NCI-H82 treated with DMSO at 0.1 percent for 48 hours (cell line): ENCODE data around the gene SIRPA.

Source experiments
- DNase-seq: peaks from one replicate; lab custom pipeline; 2025; ENCODE audit not compliant: unreplicated experiment; lab: John Stamatoyannopoulos, UW

SIRPA gene

DNA sequence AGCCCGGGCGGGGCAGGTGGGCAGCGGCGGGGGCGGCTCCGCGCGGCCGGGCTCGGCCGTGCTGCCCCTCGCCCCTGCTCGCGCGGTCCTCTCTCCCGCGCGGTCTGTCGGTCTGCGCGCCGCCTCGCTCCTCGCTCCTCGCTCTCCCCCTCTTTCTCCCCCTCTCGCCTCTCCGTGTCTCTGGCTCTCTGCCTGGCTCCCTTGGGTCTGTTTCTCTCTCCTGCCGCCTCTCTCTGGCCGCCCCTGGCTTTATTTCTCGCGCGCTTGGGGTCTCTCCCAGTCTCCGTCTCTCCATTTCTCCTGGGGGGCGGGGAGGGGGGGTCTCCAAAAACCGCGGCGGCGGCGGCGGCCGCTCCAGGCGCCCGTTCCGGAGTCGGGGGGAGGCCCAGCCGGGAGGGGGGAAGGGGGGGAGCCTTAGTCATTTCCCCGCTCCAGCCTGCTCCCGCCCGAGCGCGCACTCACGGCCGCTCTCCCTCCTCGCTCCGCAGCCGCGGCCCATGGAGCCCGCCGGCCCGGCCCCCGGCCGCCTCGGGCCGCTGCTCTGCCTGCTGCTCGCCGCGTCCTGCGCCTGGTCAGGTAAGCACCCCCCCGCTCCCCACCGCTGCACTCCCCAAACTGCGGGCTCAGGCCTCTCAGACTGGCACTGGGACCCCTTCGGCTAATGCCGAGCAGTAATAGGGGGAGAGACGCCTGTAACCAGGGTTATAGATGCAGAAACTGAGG lies at the start of gene SIRPA:
Gene SIRPA, plus strand, starts transcription at position 457 of the 723 bp plus-strand sequence. Its CDS starts 41 bp downstream, at position 498.
- DNase-seq, result no peak

DNA sequence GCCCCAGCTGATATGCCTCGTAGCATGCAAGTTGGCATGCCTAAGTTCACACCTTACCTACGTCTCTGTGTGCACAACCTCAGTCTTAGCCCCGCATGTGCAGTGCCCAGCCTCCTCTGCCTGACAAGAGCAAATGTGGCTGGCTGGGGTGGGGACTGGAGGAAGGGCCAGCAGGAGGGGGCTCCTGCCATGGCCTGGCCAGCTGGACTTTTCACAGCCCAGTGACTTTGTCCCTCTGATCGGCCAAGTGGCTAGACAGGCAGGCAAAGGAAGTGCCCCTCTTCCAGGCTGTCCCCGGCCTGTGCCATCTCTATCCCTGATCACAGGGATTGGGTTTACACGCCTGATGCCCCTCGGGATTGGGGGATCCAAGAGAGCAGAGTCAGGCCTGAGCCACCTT lies 49.5 kb upstream of the SIRPA start:
- no peak for DNase-seq

DNA sequence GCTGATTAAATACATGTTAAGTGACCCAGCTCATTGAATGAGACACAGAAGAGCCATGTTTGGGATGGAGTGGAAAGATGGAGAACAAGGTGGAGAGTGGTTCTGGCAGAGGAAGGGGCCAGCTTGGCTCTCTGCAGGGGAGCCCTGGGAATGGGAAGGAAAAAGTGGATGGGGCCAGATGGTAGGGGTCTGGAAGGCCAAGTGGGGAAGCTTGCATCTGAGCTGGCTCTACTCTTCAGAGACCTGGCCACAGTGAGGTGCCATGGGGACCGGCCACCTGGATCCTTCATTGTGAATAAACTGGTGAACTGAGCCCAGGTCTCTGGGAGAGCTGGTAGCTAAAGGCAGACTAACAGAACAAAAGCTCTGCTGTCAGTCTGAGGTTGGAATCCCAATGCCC lies 48.9 kb upstream of the SIRPA start:
- DNase-seq, result no peak

DNA sequence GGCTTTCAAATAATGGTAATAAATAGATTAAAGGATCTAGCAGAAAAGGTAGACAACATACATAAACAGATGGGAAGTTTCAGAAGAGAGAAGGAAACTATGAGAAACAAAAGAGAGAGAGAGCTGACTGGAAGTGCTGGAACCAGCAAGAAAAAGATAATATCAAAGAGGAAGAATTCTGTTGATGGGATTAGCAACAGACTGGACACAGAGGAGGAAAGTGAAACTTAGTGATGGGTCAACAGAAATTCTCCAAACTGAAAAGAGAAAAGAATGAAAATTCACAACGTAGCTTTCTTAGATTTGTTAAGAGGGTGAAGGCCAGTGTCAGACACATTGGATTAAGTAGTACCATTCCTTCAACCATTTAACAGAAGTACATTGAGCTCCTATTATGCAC lies 48.3 kb upstream of the SIRPA start:
- no peak for DNase-seq

DNA sequence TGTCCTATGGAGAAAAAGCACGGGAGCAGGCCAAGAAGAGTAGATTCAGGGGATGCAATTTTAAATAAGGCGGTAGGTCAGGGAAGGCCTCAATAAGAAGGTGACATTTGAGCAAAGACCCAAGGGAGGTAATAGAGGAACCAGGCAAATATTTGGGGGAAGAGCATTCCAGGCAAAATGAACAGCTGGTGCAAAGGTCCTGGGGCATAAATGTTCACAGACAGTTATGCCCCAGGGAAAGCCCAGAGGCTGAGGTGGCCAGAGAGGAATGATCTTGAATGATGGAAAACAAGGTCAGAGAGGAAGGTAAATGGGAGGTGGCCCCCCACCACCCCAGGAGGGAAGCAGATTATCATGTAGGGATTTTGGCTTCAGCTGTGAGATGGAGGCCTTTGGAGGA lies 47.4 kb upstream of the SIRPA start:
- no peak for DNase-seq

DNA sequence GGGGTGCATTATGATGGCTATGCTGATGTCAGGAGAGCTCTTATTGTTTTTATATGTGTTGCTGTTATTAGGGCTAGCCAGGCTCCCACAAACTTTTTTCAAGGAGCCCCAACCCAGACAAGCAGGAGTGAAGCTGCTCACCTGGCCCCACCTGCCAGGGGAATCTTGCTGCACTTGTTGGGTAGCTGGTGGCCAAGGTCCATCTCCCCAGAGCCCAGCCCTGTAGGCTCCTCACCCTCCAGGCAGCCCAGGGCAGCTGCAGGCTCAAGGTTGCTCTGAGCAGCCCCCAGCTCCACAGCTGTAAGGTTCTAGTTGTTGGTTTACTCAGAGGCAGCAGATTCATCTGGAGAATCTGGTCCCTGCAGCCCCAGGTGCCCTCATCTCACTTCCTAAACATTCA lies 46.8 kb upstream of the SIRPA start:
- no peak for DNase-seq

DNA sequence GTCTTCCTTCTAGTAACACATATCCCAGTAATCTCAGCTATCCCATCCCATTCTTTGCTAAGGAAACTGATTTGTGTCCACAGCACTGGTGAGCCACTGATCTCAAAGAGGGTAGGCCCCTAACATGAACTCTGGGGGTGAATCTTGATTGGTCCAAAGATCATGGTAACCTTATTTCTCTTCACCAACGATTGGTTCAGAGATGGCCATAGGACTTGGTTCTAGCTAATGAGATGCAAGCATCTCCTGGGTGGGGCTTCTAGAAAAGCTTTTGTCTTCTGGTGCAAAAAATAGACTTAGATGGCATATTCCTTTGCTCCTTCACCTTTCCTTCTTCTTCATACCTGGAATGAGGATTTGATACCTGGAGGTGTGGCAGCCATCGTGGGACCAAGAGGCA lies 43.8 kb upstream of the SIRPA start:
- DNase-seq, result no peak

DNA sequence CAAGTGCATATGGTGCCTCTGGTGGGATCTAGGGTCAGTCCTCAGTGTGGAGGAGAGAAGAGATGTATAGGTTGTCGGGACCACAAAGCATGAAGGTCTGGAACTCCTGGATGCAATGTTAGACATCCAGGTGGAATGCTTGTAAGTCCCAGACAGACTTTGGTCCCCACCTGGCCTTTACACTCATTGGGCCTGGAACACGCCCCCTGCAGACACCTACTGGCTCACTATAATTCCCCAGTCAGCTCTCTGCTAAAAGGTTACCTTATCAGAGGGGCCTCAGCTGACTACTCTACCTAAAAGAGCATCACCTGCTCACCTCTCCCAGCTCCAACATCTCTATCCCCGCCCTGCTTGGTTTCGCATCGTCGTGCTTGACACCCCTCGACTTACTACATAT lies 41.7 kb upstream of the SIRPA start:
- no peak for DNase-seq

DNA sequence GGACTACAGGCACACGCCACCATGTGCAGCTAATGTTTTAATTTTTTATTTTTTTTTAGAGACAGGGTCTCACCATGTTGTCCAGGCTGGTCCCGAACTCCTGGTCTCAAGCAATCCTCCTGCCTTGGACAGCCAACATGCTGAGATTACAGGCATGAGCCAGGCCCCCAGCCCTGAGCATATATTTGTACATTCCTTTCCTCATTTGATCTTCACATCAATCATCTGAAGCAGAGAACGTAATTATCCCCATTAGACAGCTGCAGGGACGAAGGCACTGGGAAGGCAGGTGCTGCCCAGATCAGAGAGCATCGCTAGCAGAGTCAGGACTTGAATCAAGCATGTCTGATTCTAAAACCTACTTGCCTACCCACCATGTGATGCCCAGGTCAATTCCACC lies 41.0 kb upstream of the SIRPA start:
- no peak for DNase-seq

DNA sequence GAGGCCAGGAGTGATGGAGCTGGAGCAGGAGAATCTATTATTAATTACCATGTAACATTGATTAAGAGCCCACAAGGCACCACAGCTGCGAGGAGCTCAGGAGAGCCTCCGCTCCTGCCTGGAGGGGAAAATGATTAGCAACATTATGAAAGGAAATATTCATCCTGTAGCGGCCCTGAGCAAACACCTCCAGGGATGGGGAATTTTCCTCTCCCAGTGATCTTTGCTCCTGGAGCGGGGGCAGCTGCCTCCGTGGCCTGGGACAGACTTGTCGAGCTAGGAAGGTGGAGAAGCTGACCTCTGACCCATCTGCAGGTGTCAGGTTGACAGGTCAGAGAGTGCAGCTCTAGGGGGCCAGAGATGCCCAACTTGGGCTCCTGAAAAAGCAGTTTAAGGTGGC lies 40.1 kb upstream of the SIRPA start:
- no peak for DNase-seq

DNA sequence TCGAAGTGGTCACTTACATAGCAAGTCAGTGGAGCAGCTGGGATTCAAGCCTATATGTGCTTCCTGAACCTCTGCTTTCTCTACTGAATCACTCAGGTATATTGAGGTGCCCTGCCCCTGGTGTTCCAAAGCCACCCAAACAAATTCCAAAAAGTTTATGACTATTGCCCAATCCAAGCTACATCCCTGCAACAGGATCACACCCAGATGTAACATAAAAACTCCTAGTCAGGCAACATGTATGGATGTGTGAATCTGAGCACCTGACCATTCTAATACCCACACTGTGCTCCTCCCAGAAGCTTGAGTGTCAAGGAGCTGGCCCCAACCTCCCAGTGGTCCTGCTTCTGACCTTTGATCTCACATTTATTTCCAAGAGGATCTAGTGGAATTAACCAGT lies 39.5 kb upstream of the SIRPA start:
- no peak for DNase-seq

DNA sequence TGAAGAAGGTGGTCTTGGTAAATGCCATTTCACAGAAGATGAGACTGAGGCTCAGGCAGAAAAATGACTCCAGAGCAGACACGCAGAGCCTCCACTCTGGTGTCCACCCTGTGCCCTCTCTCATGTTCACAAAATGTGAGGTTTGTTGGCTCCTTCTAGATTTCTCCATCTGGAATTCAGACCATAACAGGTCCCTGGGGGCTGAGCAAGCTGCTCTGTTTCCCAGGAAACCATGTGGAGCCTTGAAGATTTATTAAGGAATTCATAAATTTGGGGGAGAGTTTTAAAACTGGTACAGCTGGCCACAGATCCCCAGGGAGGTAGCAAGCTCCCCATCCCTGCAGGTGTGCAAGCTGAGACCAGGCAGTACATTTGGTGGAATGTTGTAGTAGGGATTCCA lies 38.8 kb upstream of the SIRPA start:
- no peak for DNase-seq

DNA sequence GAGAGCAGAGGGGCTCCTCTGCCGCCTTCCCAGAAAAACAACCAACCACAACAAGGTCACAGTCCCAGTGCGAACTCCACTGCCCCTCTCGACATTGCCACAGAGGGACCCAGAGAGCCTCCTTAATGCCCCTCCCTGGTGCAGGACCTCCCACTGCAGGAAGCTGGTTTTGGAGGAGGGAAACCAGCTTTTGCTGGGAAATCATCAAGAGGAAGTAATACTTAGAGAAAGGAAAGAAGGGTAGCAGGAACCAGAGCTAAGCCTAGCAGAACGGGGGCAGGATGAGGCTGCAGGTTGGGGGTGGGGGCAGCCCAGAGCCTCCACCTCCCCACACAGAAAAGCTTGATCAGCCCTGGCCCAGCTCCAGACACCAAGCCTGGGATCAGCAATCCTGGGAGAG lies 37.7 kb upstream of the SIRPA start:
- DNase-seq, result no peak

DNA sequence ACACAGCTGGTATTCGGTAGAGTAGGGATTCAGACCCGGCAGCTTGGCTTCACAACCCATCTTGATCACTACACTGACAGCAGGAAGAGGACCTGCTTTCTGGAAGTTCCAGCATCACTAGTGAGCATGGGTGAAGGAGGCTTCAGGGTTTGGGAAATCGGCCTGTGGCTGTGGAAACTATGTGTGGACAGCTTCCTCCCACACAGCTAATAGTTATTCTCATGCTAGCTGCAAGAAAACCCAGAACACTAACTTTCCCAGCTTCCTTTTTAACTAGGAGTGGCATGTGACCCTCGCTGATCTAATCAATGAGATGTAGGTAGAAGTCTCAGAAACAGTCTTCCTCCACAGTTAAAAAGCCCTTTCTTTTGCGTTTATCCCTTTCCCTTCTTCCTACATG lies 36.3 kb upstream of the SIRPA start:
- no peak for DNase-seq

DNA sequence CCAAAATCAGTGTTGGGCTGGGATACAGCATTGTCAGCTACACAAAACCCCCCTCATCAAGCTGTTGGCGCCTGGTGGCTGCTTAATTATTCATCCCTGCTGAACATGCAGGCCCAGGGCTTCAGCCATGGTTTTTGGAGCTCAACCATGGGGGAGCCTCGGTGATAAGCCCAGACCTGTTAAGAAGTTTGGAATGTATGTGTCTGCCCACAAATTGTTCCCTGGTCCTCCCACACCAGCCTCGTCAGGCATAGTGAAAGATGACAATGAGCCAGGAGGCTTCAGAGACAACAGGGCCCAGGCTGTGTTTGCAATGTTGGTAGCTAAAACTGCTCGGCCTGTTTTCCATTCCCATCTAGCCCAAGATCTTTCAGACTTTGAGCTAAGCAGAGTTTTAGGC lies 34.8 kb upstream of the SIRPA start:
- no peak for DNase-seq

DNA sequence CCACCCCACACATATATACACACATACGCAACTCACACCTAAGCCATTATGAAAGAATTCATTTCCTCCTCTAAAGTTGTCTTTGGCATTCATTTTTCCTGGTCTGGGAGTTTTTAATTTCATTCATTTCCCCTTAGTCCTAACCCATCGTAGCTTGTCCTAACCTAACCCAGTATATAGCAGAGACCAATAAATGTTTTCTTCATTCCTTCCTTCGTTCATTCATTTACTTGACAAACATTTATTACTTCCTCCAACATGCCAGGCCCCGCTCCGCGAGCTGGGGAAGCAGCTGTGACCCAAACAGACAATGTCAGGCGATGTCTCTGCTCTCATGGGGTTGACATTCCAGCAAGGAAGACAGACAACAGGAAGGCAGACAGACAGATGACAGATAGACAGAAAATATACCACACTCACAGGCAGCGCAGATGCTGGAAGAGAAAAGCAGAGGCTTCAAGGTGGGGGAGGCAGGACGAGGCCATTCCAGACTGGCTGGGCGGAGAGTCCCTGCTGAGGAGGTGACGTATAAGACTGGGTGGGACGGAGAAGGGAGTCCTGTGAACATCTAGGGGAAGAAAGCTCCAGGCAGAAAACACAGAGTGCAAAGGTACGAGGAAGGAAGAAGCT lies 33.7 kb upstream of the SIRPA start:
- no peak for DNase-seq

DNA sequence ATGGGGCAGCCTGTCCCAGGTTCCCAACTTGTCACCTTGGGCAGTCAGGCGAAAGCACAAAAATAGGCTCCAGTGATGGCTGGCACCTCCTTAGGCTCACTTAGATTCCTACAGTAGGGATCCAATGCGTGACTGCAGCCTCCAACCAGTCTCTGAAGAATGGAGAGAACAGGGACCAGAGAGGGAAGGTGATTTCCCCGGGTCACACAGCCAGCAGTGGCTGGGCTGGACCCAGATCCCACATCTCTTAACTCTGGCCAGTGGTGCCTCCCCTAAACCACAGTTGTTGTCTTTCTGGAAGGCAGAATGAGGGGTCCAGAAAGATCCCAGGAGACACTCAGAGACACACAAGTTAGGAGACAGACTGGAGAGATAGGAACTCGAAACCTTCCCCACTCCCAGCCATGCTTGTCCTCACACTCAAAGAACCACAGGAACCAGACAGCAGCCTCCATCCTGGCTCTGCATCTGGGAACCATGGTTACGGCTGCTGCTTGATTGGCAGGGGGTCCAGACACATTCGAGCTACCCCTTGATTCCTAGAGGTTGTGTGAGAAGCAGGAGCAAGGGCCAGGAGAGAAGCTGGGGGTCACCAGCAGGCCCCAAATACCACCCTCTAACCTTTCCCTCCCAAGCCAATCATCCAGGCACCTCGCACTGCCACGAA lies 33.1 kb upstream of the SIRPA start:
- no peak for DNase-seq

DNA sequence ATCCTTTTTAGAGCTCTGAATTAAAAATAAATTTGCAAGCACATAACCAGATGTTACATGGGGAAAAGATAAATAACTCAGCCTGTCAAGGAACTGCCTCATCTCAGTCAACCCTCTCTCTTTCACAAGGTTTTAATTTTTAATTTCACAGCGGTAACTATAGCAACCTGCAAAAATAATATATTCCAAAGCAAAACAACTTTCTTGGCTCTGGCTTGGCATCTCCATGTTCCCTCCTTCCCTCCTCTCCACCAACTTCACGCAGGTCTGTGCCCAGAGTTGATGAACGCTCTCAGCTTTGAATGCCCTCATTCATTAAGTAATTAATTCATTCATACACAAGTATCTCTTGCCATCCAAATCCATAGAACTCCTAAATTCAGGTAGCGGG lies 32.5 kb upstream of the SIRPA start:
- no peak for DNase-seq

DNA sequence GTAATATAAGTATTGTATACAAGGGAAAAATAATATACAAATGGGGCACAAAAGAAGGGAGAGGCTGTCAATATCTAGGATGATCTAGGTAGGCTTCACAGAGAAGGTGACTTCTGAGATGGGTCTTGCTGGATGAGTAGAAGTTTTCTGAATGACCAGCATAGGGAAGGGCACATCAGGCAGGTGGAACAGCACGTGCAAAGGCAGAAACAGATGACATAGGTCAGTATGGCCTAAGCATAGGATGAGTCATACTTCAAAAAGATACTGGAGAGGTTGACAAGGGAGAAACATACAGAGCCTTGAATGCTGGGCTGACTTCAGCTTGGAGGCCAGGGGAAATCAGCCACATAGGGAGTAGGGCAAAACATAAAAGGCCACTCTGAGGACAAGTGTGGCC lies 31.9 kb upstream of the SIRPA start:
- no peak for DNase-seq

DNA sequence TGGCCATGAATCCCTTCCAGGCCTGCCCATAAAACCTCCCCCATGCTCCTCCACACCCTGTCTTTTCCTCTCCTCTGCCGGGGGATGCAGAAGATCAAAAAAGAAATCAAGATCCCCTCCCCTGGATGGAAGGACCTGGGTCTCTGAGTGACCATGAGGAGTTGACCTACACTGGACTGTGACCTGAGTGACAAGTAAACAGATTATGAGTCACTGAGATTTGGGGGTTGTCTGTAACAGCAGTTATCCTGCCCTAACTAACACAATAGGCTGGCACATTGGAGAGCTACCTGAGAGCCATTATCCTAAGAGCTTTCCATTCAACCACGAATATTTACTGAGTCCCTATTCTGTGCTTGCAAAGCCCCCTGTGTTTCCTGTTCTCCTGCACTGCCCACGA lies 28.4 kb upstream of the SIRPA start:
- DNase-seq, result no peak

DNA sequence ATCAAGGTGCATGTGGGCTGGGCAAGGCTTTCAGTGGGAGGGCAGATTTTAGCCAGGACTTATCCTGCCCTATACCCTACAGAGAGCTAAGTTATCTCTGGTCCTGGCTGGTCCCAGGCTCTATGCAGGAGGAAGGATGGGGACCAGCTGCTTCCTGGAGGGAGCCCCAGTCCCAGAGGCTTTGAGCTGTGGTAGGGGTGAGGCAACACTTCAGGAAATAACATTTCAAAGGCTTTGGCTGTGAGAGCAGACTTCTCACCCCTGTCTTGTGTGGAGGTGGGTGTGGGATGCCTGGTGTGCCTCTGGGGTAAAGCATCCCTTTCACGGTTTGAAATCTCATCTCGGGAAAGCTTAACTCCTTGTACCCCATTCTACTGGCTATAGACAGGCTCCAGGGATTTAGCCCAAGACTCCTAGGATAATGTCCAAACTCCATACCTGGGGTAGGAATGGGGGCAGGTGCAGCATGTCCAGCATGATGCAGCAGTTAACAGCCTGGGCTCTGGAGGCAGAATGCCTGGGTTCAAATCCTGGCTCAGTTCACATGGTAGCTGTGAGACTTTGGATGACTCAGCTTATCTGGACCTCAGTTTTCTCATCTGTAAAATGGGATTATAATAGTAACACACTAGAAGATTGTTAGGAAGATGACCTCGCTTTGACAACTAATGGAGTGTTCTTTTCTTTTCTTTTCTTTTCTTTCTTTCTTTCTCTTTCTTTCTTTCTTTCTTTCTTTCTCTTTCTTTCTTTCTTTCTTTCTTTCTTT lies 27.5 kb upstream of the SIRPA start:
- DNase-seq, result no peak

DNA sequence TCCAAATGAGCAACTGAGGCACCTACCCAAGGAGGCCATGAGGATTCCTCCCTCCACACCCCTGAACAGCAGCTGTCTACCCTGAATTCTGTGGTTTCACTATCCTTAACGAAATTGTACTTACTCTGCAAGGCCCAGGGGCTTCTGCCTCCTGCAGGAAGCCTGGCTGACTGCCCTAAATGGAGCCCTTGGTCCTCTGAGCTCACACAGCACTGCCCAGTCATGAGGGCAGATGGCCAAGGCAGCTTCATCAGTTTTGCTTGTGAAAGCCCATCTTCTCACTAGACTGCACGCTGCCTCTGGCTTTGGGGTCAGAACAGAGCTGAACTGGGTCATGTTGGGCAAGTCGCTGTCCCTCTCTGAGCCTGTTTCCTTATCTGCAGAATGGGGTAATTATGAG lies 26.4 kb upstream of the SIRPA start:
- DNase-seq, result no peak
